Adrenal gland (tissue), 5 donors: ENCODE data around the gene XG.

ENCODE experiments used
- POLR2A ChIP-seq, 2 donors: fragments of 450-650 bp; IDR thresholded peaks; one replicate each; pipeline ENCODE4 v1.6.1; 2017; ENCODE audit warnings: antibody characterized with exemption in 2 of 2, mild to moderate bottlenecking in 2 of 2, moderate library complexity in 1 of 2
- TF ChIP-seq, protein P1 (sequence below), 6 experiments: fragments of 450-650 bp in 4 of 6; fragments of 200-600 bp in 2 of 6; sonication (generic) in 1 of 6; IDR thresholded peaks; 1 replicate in 5 of 6; 2 replicates in 1 of 6; pipeline versions ENCODE4 v1.5.1 to v1.8.0; 2016 to 2021; ENCODE audit warnings: antibody characterized with exemption in 6 of 6, mild to moderate bottlenecking in 2 of 6, moderate library complexity in 1 of 6
- donor health status: DM: no; HTN: no; CAD: no.

DNA sequence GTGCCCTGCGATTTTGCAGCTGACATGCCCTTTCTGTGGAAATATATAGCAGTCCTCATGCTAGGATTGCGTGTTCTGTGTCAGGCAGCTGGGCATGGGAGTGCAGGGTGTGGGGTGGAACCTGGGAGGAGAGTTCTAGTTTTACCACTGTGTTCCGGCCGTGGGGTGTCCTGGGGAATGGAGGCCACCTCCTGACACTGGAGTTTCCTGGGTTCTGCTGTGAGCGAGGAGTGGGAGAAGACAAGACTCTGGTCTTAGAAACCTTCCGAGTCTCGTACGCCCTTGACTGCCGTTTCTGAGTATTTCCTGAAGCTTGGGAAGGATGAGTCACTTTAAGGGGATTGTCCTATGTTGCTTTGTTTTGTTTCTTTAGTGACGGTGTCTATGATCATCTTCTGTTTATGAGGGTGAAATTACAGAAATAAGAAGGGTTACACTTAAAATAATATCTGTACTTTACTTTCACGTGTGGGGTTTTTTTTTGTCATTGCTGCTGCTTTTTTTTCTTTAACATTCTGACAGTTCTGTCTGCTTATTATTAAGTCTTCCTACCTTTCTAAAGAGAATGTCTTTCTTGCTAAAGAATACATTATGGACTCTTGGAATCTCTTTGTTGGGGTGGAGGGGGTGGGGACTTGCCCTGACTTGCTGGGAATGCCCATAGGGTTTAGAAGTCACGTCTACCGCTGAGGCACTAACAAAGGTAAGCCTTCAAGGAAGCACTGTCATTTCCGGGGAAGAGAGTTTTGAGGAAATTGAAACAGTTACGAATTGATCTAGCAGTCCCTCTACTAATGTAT is 41.6 kb upstream of the XG start:
- TF ChIP-seq, protein P1, sequence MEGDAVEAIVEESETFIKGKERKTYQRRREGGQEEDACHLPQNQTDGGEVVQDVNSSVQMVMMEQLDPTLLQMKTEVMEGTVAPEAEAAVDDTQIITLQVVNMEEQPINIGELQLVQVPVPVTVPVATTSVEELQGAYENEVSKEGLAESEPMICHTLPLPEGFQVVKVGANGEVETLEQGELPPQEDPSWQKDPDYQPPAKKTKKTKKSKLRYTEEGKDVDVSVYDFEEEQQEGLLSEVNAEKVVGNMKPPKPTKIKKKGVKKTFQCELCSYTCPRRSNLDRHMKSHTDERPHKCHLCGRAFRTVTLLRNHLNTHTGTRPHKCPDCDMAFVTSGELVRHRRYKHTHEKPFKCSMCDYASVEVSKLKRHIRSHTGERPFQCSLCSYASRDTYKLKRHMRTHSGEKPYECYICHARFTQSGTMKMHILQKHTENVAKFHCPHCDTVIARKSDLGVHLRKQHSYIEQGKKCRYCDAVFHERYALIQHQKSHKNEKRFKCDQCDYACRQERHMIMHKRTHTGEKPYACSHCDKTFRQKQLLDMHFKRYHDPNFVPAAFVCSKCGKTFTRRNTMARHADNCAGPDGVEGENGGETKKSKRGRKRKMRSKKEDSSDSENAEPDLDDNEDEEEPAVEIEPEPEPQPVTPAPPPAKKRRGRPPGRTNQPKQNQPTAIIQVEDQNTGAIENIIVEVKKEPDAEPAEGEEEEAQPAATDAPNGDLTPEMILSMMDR (IDR thresholded peaks at IDR 0.05) = no peak
- peak in 1 of 2 donors; percentile 31 for TF ChIP-seq POLR2A (IDR thresholded peaks at IDR 0.05)
